Heart right ventricle (tissue), 16 donors: ENCODE data around the gene HMG20A. TPM values are rescaled to one million over a fixed set of nuclear protein-coding genes. Genes with fewer than 3 reads are reported as not detected.
"Not testable (repeated sequence)": the region's sequence is repeated elsewhere in the genome, so short reads cannot be mapped to it uniquely, and the experiment has no call there.

Experiments
- ATAC-seq, 8 donors: fragments of 200-7000 bp; cut with Tn5 transposase; one replicate each; pipeline ENCODE4 v1.9.1; 2020; ENCODE audit warnings: mild to moderate bottlenecking in 8 of 8, moderate library complexity in 8 of 8, moderate number of reproducible peaks in 1 of 8
- DNase-seq, 2 donors: peaks; one replicate each; pipeline ENCODE4 v3.0.0-alpha.2; 2020
- H3K27ac ChIP-seq, 10 donors: fragments of 200-600 bp; sonication (generic) in 2 of 10; one replicate each; pipeline versions ENCODE4 v1.5.0 to v1.8.0; 2020 to 2022; ENCODE audit warnings: mild to moderate bottlenecking in 3 of 10
- H3K27me3 ChIP-seq, 7 donors: fragments of 200-600 bp; one replicate each; pipeline ENCODE4 v1.8.0; 2021 to 2022; ENCODE audit warnings: mild to moderate bottlenecking in 2 of 7
- H3K36me3 ChIP-seq, 9 donors: fragments of 200-600 bp; sonication (generic) in 1 of 9; one replicate each; pipeline versions ENCODE4 v1.5.0 to v1.8.0; 2020 to 2022; ENCODE audit warnings: mild to moderate bottlenecking in 2 of 9
- H3K4me1 ChIP-seq, 9 donors: fragments of 200-600 bp; sonication (generic) in 1 of 9; one replicate each; pipeline versions ENCODE4 v1.5.0 to v1.8.0; 2020 to 2022; ENCODE audit warnings: mild to moderate bottlenecking in 4 of 9
- H3K4me3 ChIP-seq, 10 donors: fragments of 200-600 bp; sonication (generic) in 2 of 10; one replicate each; pipeline versions ENCODE4 v1.5.0 to v1.8.0; 2020 to 2022; ENCODE audit warnings: mild to moderate bottlenecking in 7 of 10, moderate library complexity in 2 of 10
- H3K9me3 ChIP-seq, 11 donors: fragments of 200-600 bp in 10 of 11; sonication (generic) in 2 of 11; one replicate each; pipeline versions ENCODE4 v1.5.0 to v1.8.0; 2013 to 2022; ENCODE audit warnings: mild to moderate bottlenecking in 2 of 11, control low read depth in 1 of 11, moderate library complexity in 1 of 11
- WGBS, 2 donors: extraction: QIAGEN DNeasy Blood & Tissue Kit; methylation state at CpG; one replicate each; pipeline ENCODE4 v1.1.7; 2013; ENCODE audit warnings: inconsistent platforms in 1 of 2; 5-methylcytosine and 5-hydroxymethylcytosine counted together
- intact Hi-C, 10 donors: fragments of 100-400 bp; cut with DNase I; formaldehyde crosslinking; loops; one replicate each; pipeline versions ENCODE4 v1.11.1 to v1.14.2; 2022
- polyA plus RNA-seq, 2 donors: library from polyadenylated mRNA; stranded (reverse); fragments of 200-250 nt; gene quantifications; one replicate each; pipeline ENCODE4 v1.2.3, GENCODE V29; 2013
- total RNA-seq, 10 donors: library from RNA; stranded (reverse); fragmentation: NEBNext Ultra II Directional in 3 of 10; extraction: Animal tissue kit (Norgen Biotek cat#: 25700) in 3 of 10; gene quantifications; one replicate each; pipeline versions ENCODE4 v1.2.1 to v1.2.4, GENCODE V29; 2021 to 2023
- TF ChIP-seq, protein P1 (sequence below), 9 donors: fragments of 200-600 bp; sonication (generic) in 2 of 9; IDR thresholded peaks; one replicate each; pipeline versions ENCODE4 v1.5.0 to v1.8.0; 2021 to 2022; ENCODE audit warnings: antibody characterized with exemption in 9 of 9, mild to moderate bottlenecking in 5 of 9, moderate library complexity in 1 of 9
- donor health status: Arrhythmogenic right ventricular cardiomyopathy.
- donor health status: ischemic (EF 13 %, LVEDD 7.1; RV severe dilation, severe dysfunction).
- donor health status: healthy with polysubstance abuse.
- donor health status: DM: no; HTN: yes; CAD: no.
- donor health status: DM: no; HTN: no; CAD: no.
- donor health status: ischemic (EF 25% LVEDD 6.9; RV normal size, moderate dysfunction).
- donor health status: ischemic (EF 25% LVEDD 5.7; RV mildly dilated, moderate dysfunction).
- donor health status: healthy.
- donor health status: DM: yes; HTN: yes; CAD: no.
- donor health status: Ischemic cardiomyopathy.
- donor health status: ischemic (EF 35%, LVEDD 5.7; RV mildly dilated, moderate dysfunction).
- donor health status: nonischemic (EF 11% LVEDD 7.7; RV severe dilation, severe dysfunction).
- donor health status: DM: yes; HTN: yes; CAD: no.
- donor health status: PGD.
- donor health status: ischemic (EF 29% LVEDD 5.4; RV normal size, mild dysfunction).
- donor health status: nonischemic (EF 23%, LVEDD 6.1; RV moderate dilation, normal function).

Gene HMG20A
- total and polyA plus RNA-seq, 12 donors = 9.9 to 60.2 (median 37.5) TPM

- Histone ChIP-seq H3K4me3 (no peak overlapping the region), H3K36me3 (no peaks in the 10 kb centered on the region), H3K9me3 (peaks cover 0 to 11% (median 0%) of the 10 kb centered on the region in 11 donors), H3K27ac (peak overlapping the region in 2 of 10 donors; percentile 8 to 57), H3K4me1 (peaks cover 2 to 75% (median 44%) of the 10 kb centered on the region in 9 donors), H3K27me3 (no peaks in the 10 kb centered on the region)
- ATAC-seq = peak in 5 of 8 donors; percentile 29 to 63 (median 54)
- TF ChIP-seq, protein P1, sequence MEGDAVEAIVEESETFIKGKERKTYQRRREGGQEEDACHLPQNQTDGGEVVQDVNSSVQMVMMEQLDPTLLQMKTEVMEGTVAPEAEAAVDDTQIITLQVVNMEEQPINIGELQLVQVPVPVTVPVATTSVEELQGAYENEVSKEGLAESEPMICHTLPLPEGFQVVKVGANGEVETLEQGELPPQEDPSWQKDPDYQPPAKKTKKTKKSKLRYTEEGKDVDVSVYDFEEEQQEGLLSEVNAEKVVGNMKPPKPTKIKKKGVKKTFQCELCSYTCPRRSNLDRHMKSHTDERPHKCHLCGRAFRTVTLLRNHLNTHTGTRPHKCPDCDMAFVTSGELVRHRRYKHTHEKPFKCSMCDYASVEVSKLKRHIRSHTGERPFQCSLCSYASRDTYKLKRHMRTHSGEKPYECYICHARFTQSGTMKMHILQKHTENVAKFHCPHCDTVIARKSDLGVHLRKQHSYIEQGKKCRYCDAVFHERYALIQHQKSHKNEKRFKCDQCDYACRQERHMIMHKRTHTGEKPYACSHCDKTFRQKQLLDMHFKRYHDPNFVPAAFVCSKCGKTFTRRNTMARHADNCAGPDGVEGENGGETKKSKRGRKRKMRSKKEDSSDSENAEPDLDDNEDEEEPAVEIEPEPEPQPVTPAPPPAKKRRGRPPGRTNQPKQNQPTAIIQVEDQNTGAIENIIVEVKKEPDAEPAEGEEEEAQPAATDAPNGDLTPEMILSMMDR (IDR thresholded peaks at IDR 0.05) = no peak
- WGBS, 2 donors = 75 to 79% methylated on average over 4 of the region's 4 CpGs
- intact Hi-C loops = loop anchor here in 6 of 10 donors (5.0 to 10.0 kb wide), 8 partner anchors 85 to 295 kb away; no protein-coding TSS in a partner anchor
- no peak for DNase-seq
Observed at GRCh38 chr15:77409259-77410156, 11.2 kb upstream of the HMG20A start.

GRCh38 chr15:77410157-77410500 lies 10.6 kb upstream of the HMG20A start:
- intact Hi-C loops = loop anchor here in 6 of 10 donors (5.0 to 10.0 kb wide), 8 partner anchors 85 to 295 kb away; no protein-coding TSS in a partner anchor
- 90 to 94% methylated on average over 7 of the region's 7 CpGs for WGBS, 2 donors

GRCh38 chr15:77410701-77411618 lies 9.7 kb upstream of the HMG20A start:
- Histone ChIP-seq H3K27me3 (no peaks in the 10 kb centered on the region), H3K36me3 (no peaks in the 10 kb centered on the region), H3K9me3 (peaks cover 0 to 11% (median 0%) of the 10 kb centered on the region in 11 donors), H3K4me1 (peaks cover 7 to 75% (median 44%) of the 10 kb centered on the region in 9 donors), H3K4me3 (no peak overlapping the region), H3K27ac (no peak overlapping the region)
- no peak for DNase-seq
- no peak for ATAC-seq
- TF ChIP-seq, protein P1 (IDR thresholded peaks at IDR 0.05) = no peak
- 68 to 71% methylated on average over 7 of the region's 7 CpGs for WGBS, 2 donors
- intact Hi-C loops = loop anchor here in 6 of 10 donors (5.0 to 10.0 kb wide), 8 partner anchors 84 to 296 kb away; no protein-coding TSS in a partner anchor

More at GRCh38 chr15:77410157-77410500, 10.6 kb upstream of the HMG20A start:
- ATAC-seq, H3K27me3 ChIP-seq, DNase-seq, H3K4me3 ChIP-seq, H3K36me3 ChIP-seq: not testable (repeated sequence)
- H3K27ac ChIP-seq = peak overlapping the region in 2 of 10 donors; percentile 8 to 57
- H3K4me1 ChIP-seq = peaks cover 2 to 75% (median 46%) of the 10 kb centered on the region in 9 donors
- peaks cover 0 to 11% (median 0%) of the 10 kb centered on the region in 11 donors for H3K9me3 ChIP-seq

DNA sequence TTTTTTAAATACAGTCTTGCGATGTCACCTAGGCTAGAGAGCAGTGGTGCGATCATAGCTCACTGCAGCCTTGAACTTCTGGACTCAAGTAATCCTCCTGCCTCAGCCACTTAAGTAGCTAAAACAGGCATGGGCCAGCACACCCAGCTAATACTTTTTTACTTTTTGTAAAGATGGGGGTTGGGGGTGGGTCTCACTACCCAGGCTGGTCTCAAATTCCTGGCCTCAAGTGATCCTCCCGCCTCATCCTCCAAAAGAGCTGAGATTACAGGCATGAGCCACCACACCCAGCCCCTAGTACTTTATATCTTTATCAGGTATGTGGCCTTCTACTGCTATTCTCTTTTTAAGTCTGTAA lies 9.1 kb upstream of the HMG20A start:
- TF ChIP-seq, protein P1 (IDR thresholded peaks at IDR 0.05) = no peak
- ATAC-seq = no peak

More for the DNA sequence above, 9.1 kb upstream of the HMG20A start:
- H3K27ac ChIP-seq = no peak overlapping the region
- intact Hi-C loops = loop anchor here in 6 of 10 donors (5.0 to 10.0 kb wide), 8 partner anchors 83 to 297 kb away; no protein-coding TSS in a partner anchor
- H3K9me3 ChIP-seq = peaks cover 0 to 9% (median 0%) of the 10 kb centered on the region in 11 donors
- 94% methylated on average over 3 of the region's 3 CpGs for WGBS, 2 donors
- peaks cover 7 to 77% (median 50%) of the 10 kb centered on the region in 9 donors for H3K4me1 ChIP-seq
- no peaks in the 10 kb centered on the region for H3K27me3 ChIP-seq
- no peaks in the 10 kb centered on the region for H3K36me3 ChIP-seq
- no peak overlapping the region for H3K4me3 ChIP-seq
- no peak for DNase-seq
